Right lobe of liver (tissue), 4 donors: ENCODE measurements around the gene MAP4.

Source experiments
- CTCF ChIP-seq, 4 donors: fragments of 200-600 bp in 3 of 4; fragments of 450-650 bp in 1 of 4; IDR thresholded peaks; one replicate each; pipeline versions ENCODE4 v1.5.1 to v1.8.0; 2016 to 2022; ENCODE audit warnings: antibody characterized with exemption in 4 of 4, mild to moderate bottlenecking in 2 of 4
- POLR2A ChIP-seq: fragments of 450-650 bp; IDR thresholded peaks from one replicate; pipeline ENCODE4 v1.6.1; 2017; ENCODE audit warnings: antibody characterized with exemption, mild to moderate bottlenecking
- donor health status: DM: no; HTN: no; CAD: no.
- donor health status: DM: no; HTN: no; CAD: no.
- donor health status: DM: no; HTN: yes; CAD: no.

- TF ChIP-seq CTCF (IDR thresholded peaks at IDR 0.05) (no peak), POLR2A (no peak)
Measured at GRCh38 chr3:47851888-47852603, 164.2 kb downstream of the MAP4 start.
